ENCODE measurements around the gene TFF3. TPM values are rescaled to one million over a fixed set of nuclear protein-coding genes. Genes with fewer than 3 reads are reported as not detected.

The TFF3 gene
- total and polyA plus RNA-seq, 2 of the 4 experiments (the other 2 are of a cell fraction): not detected

DNA sequence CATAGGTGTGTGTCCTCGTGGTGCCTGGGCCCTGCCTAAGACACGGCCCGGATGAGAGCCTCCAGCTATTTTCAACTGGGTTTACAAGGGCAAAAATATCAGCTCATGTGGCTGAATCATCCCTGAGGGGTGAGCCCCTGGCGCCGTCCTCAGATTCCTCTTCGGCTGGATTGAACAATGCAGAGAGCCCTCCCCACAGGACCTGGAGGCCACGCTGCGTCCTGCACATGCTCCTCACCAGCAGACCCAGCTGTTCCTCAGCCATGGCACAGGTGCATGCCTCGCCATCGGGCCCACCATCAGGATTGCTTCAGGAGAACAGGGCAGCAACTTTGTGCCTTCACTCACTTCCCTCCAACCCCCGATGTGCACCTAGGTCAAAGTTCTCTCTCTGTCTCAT is 35.3 kb downstream of the TFF3 start:
- TF ChIP-seq BHLHE40 (IDR thresholded peaks at IDR 0.05; ENCODE audit: low read depth, low read length) (no peak), MXI1 (IDR thresholded peaks at IDR 0.05; ENCODE audit: borderline replicate concordance, low read depth, low read length) (no peak), NFE2L2 (IDR thresholded peaks at IDR 0.05; ENCODE audit: low read depth, low read length) (no peak), MAFK (IDR thresholded peaks at IDR 0.05; ENCODE audit: low read depth, low read length) (no peak), POLR2A (IDR thresholded peaks at IDR 0.05; ENCODE audit: low read depth, low read length) (no peak), CEBPB (IDR thresholded peaks at IDR 0.05; ENCODE audit: low read depth, low read length) (no peak), RCOR1 (IDR thresholded peaks at IDR 0.05; ENCODE audit: insufficient replicate concordance, low read length) (no peak), MAZ (IDR thresholded peaks at IDR 0.05; ENCODE audit: borderline replicate concordance, low read depth, low read length) (no peak), RAD21 (IDR thresholded peaks at IDR 0.05; ENCODE audit: low read length) (no peak)
- TF ChIP-seq, protein P1, sequence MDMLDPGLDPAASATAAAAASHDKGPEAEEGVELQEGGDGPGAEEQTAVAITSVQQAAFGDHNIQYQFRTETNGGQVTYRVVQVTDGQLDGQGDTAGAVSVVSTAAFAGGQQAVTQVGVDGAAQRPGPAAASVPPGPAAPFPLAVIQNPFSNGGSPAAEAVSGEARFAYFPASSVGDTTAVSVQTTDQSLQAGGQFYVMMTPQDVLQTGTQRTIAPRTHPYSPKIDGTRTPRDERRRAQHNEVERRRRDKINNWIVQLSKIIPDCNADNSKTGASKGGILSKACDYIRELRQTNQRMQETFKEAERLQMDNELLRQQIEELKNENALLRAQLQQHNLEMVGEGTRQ (IDR thresholded peaks at IDR 0.05; ENCODE audit: low read depth, low read length): no peak
- H2BK120ac ChIP-seq (ENCODE audit: low read depth, low read length): no peak overlapping the region
- H3K56ac ChIP-seq (ENCODE audit: extremely low read depth, insufficient read depth, low read length): no peak overlapping the region
- peaks cover 4% of the 10 kb centered on the region; the same call in 1 of the 2 replicates for H3K9me1 ChIP-seq (ENCODE audit: insufficient read depth, low read length)
- peaks cover 7% of the 10 kb centered on the region; the same call in 1 of the 2 replicates for H3K4me1 ChIP-seq (ENCODE audit: control insufficient read depth, insufficient read depth, low read length)
- ATAC-seq (ENCODE audit: low read depth) (no peak), DNase-seq (no peak)
- H3K36me3 ChIP-seq (ENCODE audit: control insufficient read depth, insufficient read depth, low read length): peaks cover 15% of the 10 kb centered on the region; the same call in 1 of the 2 replicates
- intact Hi-C loops (cut with micrococcal nuclease): no loop called here
- in situ Hi-C loops (cut with MboI; ENCODE audit: low sequenced_read_pairs): no loop called here
- no peak overlapping the region for H2BK5ac ChIP-seq (ENCODE audit: low read depth, low read length, poor library complexity, severe bottlenecking)
- no peaks in the 10 kb centered on the region for H3K27me3 ChIP-seq (ENCODE audit: control insufficient read depth, insufficient read depth, low read length)
- no peaks in the 10 kb centered on the region for H3K9me3 ChIP-seq (ENCODE audit: control insufficient read depth, insufficient read depth, low read length)
- no peak overlapping the region for H3K18ac ChIP-seq (ENCODE audit: low read depth, low read length)
- 82% methylated on average over 3 of the region's 11 CpGs; no CpG with 5 or more reads in 1 of the 2 experiments for WGBS, 2 experiments (ENCODE audit: extremely low coverage in 2 of 2, insufficient read length in 1 of 2)
- no peak overlapping the region for H2BK15ac ChIP-seq (ENCODE audit: low read depth, low read length)
- H3K9ac ChIP-seq (ENCODE audit: low read depth, low read length): no peak overlapping the region
- H3K4me2 ChIP-seq (ENCODE audit: low read depth, low read length): no peak overlapping the region
- no peak overlapping the region for H3K4ac ChIP-seq (ENCODE audit: low read depth, low read length)
- no peak overlapping the region for H3K4me3 ChIP-seq (ENCODE audit: insufficient read depth, low read depth, low read length)
- H3K14ac ChIP-seq (replicated peaks; ENCODE audit: low read depth, low read length): no peak overlapping the region
- no peaks in the 10 kb centered on the region for H3K79me1 ChIP-seq (ENCODE audit: low read depth in 1 of 2, low read length in 2 of 2)
- no peak overlapping the region for H2AK9ac ChIP-seq (replicated peaks; ENCODE audit: low read depth, low read length, poor library complexity)
- no peak overlapping the region for H3K27ac ChIP-seq (ENCODE audit: insufficient read depth, low read length)
- no TSS peak for BruUV-seq (replicated peaks)
- H2BK20ac ChIP-seq (ENCODE audit: low read depth, low read length): no peak overlapping the region
- no peaks in the 10 kb centered on the region for H4K20me1 ChIP-seq (ENCODE audit: insufficient read depth, low read length)
- H4K91ac ChIP-seq (ENCODE audit: insufficient read depth, low read depth, low read length): no peak overlapping the region
- POLR2A ChIA-PET (ENCODE audit: unreplicated experiment): no interaction called here
- H2AK5ac ChIP-seq (ENCODE audit: low read depth, low read length): no peak overlapping the region
- dilution Hi-C loops (cut with HindIII; ENCODE audit: low sequenced_read_pairs, unreplicated experiment): no loop called here
- no peak overlapping the region for H4K5ac ChIP-seq (ENCODE audit: low read depth, low read length)
- H3K23ac ChIP-seq (ENCODE audit: low read depth, low read length): no peak overlapping the region
- H4K8ac ChIP-seq (ENCODE audit: low read depth in 2 of 2, low read length in 2 of 2): no peak overlapping the region
- H2AFZ ChIP-seq (replicated peaks; ENCODE audit: low read length, poor library complexity): no peak overlapping the region
- CTCF ChIA-PET: no interaction called here
